Fibroblast of skin of right biceps (primary cell): ENCODE measurements around the gene GPC6.

ENCODE experiments used
- DNase-seq: peaks from one replicate; pipeline ENCODE4 v3.0.0-alpha.2; 2013

GPC6 gene

DNA sequence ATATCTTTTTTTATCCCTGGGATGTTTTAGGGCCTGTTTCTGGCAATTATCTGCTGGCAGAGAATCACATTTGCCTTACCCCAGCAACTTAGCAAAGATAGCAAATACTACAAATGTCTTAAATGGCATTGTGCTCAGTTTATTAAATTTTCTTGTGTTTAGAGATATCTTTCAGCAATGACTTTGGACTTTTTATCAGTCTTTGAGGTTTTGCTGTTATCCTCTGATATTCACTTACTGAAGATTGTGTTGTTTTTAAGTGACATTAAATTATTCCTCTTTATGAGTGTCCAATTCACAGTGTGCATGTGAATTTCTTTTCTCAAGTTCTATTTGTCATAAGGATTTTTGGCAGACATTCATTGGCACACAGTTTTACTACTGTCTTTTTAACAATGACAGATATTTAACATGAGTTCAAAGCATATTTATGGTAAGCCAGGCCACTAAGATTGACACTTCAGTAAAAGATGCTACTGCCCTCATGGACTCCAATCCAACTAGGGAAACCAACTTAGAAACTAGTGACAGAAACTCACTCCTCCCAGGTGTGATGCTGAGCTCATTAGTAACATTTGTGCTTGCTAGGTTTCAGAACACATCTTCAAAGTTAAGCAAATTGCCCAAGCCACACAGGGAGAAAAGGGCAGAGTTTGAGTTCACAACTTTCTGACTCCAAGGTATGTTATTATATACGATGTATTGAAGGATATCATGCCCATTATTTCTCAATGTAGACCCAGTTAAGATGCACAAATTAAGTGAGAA, 481.9 kb downstream of the GPC6 start:
- DNase-seq, result no peak

DNA sequence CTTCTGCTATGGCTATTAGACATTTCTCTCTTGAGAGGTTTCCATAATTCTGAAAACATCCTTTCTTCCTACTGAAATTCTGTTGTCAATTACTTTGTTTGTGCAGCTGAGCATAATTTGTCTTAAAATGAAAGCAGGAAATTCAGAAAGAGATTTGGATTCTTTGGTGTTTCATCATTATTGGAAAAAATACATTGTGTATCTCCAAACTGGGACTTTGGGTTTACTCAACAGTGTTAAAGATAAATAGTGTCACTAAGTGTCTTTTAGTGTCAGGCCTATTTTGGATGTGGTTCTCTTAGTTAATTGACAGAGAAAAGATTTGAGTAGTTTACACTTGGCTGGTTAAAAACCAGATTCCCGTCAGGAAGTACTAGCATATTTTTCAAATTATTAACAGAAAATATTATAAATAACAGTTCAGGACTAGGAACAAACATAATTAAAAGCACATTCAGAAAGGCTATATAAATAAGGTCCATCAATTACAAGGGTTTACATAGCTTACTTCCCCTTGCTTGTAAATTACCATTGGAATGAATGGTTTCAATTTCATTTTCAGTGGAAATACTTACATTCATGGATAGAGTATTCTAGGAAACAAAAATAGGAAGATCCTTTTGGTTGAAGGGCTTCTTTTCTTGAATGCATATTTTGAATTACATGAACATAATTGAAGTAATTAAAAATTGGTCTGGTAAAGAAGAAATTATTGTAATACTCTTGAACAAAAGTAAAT, 483.1 kb downstream of the GPC6 start:
- peak; percentile 53 for DNase-seq

DNA sequence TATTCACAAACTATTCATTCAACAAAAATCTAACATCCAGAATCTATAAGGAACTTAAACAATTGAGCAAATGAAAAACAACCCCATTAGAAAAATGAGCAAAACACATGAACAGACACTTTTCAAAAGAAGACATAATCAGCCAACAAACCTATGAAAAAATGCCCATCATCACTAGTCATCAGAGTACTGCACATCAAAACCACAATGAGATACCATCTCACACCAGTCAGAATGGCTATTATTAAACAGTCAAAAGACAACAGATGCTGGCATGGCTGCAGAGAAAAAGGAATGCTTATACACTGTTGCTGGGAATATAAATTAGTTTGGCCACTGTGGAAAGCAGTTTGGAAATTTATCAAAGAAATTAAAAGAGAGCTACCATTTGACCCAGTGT, 487.6 kb downstream of the GPC6 start:
- peak; percentile 52 for DNase-seq

DNA sequence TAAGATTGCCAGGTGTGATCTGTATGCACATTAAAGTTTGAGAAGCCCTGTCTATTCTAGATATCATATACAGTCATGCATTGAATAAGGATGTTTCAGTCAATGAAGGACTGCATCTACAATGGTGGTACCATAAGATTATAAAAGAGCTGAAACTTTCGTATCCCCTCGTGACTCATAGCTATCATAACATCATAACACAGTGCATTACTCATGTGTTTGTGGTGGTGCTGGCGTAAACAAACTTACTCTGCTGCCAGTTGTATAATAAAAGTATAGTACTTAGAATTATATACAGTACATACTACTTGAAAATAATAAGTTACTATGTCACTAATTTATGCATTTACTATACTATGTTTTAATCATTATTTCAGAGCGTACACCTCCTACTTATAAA, 489.3 kb downstream of the GPC6 start:
- no peak for DNase-seq

DNA sequence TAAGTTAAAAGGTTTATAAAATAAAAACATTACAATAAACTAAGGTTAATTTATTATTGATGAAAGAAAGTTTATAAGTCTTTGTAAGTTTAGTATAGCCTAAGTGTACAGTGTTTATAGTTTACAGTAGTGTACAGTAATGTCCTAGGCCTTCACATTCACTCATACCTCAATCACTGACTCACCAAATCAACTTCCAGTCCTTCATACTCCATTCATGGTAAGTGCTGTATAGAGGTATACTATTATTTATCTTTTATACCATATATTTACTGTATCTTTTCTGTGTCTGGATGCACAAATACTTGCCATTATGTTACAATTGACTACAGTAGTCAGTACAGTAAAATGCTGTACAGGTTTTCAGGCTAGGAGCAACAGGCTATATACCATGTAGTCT, 490.0 kb downstream of the GPC6 start:
- peak; percentile 20 for DNase-seq

DNA sequence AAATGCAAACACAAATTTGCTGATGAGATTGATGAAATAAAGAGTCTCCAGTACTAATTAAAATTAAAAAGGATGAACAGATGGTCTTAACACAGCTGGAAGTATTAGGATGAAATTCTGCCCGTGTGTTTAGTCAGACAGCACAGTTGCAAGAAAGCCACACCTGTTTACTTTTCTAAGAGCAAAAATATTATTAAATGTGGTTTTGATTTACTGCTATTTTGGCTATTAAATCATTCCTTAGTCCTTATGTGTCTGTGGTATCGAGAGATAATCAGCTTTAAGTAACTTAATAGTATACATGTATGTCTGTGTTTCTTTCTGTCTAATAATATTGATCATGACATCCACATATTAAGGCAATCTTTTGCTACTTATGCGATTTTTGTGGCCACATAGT, 494.9 kb downstream of the GPC6 start:
- no peak for DNase-seq

DNA sequence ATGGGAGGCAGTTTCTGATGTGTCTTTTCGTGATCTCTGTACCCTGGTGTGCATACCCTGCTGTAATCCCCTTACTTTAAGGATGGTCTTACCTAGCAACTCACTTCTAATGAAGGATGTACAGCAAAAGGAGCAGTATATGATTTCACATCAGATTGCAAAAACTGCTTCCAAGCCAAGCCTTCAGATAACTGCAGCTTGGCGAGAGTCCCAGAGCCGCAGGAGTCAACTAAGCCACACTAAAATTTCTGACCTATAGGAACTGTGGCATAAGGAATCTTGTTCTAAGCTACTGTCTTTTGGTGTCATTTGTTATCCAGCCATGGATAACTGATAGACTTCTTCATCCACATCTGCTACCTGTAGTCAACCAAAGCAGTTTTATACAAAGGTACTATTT, 496.7 kb downstream of the GPC6 start:
- peak; percentile 43 for DNase-seq

DNA sequence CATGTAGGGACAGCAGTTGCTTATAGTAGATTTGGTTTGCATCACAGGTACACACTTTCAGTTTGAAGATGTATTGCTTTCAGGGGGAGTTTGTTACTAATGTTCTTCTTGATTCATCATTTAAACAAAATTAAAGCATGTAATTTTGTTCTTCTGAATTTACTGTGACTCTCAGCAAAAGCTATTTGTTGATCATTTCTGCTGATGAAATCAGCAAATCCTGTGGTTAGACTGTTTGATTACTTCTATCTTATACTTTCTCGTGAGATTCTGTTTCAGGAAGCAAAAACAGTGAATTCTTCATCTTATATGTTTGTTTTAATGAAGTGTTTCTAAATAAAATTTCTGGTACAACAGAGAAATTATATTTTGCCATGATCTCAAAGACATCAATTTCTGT, 497.6 kb downstream of the GPC6 start:
- no peak for DNase-seq

DNA sequence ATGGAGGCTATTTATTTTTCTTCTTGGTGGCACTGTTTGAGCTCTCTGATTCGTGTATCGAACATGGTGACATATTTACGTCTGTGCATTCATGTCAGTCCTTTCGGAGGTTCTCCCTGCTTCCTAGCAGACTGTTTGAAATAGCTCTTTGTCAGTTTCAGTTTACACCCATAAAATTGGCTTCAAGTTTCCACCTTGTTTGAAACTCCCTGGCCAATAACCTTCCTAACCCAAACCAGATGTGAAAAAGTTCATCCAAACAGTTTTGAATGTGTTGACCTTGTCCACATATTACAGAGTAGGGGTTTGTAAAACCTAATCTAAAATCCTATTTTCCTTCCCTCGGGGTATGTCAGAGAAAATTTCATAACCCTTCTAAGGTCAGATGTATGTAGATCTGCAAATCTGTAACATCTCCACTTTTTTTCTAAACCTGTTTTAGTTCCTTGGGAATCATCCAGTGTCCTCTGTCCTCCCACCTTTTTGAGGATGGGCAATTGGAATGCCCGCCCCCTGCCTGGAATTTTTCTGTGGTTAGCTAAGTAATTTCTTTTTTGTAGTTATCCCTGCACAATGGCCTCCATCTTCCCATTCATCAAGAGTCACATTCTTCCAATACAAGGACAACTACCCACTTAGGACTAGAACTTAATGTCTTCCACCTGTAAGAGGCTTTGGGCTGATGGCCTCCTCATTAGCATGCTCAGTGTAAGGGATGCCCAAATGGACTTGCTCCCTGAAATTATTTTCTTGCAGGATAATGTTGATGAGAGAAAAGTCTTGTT, 499.8 kb downstream of the GPC6 start:
- peak; percentile 35 for DNase-seq

DNA sequence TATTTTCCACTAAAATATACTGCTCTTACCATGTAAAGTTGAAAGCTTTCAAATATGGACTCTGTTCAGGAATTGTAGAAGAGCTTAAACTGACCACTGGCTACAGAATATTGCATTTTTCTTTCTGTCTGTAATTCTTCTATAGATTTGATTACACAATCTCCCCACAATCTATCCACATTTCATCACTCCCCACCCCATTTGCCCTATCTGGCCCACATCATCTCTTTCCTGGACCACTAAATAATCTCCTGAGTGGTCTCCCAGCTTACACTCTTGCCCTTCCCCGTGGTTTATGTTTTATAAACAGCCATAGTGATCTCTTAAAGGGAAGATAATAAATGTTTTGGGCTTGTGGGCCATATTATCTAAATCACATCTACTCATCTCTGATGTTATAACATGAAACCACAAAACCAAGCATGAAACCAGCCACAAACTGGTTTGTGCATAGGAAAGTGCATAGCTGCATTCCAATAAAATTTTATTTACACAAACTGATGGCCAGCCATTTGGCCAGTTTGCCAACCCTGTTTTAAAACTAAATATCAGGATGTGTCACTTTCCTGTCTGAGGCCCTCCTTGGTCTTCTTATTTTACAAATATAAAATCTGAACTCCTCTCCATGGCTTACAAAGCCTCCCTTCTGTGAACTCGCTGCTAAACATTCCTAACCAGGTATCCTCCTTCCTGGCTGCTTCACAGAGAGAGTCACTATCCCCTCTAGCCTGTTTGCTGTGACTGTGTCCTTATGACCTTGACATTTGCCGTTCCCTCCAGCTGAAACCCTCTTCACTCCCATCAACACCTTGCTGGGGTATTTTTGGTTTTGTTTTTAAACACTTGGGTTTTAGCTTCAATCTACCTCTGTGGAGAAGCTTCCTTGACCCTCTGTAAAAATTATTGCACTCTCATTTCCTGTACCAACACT, 500.9 kb downstream of the GPC6 start:
- peak; percentile 83 for DNase-seq

DNA sequence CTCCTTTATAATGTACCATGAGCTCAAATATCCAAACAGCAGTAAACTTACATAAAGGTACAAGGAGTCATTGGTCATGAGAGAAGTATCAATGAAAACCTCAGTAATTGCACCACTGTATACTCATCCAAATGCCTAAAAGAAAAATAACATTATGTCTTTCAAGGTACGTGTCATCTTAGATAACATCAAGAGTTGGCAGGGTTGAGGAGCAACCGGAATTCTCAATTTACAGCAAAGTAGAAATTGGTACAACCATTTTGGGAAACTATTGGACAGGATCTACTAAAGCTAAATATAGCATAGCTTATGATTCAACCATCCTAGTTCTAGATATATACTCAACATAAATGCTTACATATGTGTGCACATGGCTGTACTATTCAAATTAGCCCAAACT, 502.8 kb downstream of the GPC6 start:
- DNase-seq, result peak; percentile 44

DNA sequence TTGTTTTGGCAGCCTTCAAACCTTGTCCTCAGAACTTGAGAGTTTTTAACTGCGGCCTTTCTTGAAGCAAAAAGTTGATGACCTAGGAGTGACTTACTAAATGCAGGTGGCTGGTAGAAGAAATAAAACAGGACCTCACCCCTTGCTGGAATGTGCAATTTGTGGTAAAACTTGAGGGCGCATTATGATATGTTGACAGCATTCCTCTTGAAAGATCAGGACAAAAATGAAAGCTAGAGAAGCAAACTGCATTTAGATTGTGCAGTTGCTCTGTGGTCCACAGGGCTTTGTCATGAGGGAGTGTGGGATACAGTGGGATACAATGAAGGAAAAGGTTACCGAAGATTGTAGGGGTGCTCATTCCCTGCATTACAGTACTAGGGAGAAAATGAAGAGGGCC, 504.2 kb downstream of the GPC6 start:
- peak; percentile 31 for DNase-seq

DNA sequence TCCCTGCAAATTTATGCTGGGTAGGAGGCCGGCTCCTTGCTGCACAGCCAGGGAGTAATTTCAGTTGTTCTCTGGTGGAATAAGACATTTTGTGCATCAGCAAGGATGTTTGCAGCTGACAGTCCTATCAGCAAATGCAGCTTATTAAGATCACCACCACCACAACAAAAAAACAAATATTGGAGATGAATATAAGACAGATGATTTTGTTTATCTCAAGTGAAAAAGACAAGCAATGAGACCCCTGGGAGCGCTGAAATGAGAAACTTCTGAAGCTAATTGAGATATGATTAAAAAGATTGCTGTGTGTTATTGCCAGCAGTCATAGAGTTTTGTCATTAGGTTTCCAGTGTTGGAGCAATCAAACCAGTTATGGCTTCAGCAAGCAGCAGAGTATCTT, 505.6 kb downstream of the GPC6 start:
- no peak for DNase-seq

DNA sequence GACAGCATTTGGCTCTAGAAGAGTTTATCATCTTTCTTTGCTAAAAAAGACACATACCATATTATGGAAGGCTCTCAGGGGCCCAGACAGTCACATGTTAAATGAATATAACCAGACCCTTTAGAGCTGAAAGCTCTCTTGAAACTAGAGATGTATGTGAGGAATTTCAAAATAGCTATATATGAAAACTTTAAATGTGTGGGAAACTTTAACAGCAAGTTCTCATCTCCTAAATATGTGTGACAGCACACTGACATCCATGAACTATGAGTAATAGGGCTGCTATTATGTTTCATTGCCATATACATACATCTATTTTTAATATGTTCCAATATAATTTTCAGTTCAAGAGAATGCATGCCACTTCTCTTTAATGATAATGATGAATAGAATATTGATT, 509.5 kb downstream of the GPC6 start:
- peak; percentile 81 for DNase-seq

DNA sequence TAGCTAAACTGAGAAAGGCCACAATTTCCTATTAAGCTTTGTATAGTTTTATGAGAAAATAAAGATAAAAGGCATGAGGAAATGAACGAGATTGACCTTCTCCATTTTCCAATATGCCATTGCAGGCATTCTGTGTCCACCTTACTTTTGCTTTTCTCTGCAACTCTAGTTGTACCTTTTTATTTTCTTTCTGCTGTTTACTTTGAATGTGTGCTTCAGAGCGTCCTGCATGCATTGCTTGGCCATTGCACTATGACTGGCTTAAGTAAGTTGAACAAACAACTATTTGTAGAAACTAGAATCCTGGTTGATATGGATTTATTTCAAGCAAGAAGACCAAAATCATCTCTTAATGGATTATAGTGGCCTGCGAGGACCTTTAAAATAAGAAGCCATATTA, 510.3 kb downstream of the GPC6 start:
- DNase-seq, result no peak

DNA sequence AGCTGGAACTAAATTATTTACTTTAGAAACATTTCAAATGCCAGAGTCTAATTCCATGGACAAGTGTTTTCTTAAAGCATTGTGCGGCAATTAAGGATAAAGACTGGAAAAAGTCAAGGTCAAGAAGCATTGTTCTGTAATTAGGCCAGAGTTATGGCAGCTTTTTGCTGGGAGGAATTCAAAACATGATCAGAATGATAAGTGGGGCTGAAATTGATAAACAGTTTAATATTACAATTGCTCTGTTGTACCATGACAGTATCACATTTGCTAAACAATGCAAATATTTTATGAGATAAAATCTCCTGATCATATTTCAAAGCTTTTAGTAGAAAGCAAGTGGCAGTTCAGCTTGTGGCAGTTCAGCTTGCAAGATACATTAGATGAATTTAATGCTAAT, 513.7 kb downstream of the GPC6 start:
- no peak for DNase-seq

DNA sequence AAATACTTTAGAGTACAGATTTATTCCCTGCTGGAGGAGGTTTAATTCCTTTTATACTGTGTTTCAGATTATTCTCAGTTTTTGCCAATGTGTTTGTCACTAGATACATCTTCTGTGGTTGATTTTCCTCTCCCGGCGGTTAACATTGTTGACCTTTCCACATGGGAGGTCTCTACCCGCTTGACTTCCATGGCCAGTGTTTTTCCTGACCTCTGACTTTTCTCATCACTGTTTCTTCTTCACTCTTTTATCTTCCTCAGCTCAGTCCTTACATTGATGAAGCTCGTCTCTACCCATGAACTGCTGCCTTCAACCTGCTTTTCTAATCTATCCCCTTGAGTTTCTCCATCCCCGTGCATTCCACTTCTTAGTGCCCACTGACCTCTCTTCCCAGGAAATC, 517.4 kb downstream of the GPC6 start:
- DNase-seq, result no peak

DNA sequence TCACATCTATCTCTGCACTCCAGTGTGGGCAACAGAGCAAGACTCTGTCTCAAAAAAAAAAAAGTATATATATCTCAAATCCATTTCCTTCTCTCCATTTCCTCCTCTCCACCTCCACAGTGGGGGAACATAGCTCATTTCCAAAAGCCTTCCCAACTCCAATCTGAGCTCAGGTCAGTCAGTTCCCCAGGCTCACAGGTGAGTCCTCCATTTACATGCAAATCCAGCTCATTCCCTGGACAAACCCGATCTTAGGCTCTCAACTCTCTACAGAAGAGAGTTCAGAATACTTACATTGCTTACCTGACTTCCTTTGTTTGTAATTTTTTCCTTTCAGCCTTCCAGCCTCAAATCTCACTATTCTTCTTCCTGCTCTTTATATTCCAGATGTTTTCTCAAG, 518.3 kb downstream of the GPC6 start:
- DNase-seq, result no peak

DNA sequence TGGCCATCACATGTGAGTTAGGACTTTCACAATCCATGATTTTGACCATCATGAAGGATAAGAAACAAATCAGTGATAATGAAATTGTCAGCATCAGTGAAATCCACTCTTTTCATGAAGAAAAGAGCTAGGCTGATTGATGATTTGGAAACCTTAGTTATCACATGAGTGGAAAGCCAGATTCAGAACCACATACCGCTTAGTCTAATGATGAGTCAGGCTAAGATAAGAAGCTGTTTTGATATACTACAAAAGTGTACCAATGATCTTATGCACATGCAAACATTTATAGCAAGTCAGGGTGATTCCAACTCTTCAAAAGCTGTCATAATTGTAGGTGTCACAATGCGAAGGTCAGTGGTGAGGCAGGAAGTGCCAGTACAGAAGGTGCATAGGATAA, 519.3 kb downstream of the GPC6 start:
- DNase-seq, result no peak

DNA sequence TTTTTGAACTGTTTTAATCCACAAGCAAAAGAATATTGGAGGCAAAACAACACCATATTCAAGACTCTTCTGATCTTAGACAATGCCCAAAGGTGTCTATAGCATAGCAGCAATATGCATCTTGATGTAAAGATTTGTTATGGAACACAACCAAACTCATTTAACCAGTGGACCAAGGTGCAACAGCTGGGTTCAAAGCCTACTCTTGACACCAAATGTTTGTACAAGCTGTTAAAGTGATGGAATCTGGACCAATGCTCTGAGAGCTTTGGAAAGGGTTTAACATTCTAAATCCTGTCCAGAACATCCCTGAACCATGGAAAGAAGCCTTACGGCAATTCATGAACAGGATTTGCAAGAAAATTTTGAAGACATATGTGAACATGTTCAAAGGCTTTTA, 520.0 kb downstream of the GPC6 start:
- no peak for DNase-seq

DNA sequence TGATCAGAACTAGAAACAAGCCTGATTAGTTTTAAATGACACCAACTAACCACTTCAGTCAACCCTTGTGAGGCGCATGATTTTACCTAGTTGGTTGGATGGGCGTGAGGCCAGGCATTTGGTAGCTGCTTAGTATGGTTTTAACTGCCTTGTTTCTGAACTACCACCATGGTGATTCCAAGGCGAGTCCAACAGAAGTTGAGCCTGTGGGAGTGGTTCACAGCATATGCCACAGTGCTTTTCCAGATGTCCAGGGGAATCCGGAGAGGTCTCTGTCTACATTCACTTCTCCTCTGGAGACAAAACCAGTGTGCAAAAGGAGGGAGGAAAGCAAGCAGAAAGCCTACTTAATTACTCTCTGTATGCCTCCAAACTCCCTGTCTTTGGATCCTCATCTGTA, 524.1 kb downstream of the GPC6 start:
- no peak for DNase-seq

DNA sequence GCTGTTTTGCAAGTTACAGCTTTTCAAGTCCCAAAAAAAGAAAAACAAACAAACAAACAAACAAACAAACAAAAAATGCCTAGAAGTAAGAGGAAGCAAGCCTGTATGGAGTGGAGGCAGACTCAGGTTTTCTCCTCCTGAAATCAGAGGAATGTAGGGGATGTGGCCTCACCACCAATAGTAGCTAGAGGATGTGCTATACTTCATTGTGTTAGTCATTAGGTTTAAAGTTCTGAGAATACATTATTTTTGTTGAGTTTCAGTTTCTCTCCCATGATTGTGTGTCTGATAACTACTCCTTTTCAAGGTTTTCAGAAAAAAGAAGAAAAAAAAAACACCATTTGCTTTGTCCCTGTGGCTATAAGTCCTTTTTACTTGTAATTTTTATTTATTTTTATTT, 524.5 kb downstream of the GPC6 start:
- no peak for DNase-seq

DNA sequence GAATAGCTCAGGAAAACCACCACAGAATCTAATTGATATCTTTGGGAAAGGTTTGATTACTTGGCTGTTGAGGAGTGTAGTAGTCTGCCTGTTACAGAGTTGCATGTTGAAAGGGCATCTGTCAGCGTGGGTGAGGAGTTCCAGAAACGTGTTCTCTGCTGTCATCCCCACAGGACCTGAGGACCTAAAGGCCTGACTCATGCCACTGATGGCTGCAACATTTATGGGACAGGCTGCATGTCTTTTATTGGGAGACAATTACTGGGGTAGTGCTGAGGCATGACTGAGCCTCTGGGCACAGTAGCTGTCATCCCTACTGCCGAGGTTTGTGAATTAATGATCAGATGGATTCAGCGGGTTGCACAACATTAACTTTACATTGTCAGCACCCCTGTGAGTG, 525.9 kb downstream of the GPC6 start:
- peak; percentile 70 for DNase-seq
